Neutrophil (primary cell): Measurements from ENCODE around the gene TEAD1.

Experiments
- H3K27ac ChIP-seq: fragments of 200-600 bp; sonication (generic); 2 replicates; pipeline ENCODE4 v1.5.1; 2016; ENCODE audit warnings: mild to moderate bottlenecking, moderate library complexity
- H3K27me3 ChIP-seq: fragments of 200-600 bp; sonication (generic); 2 replicates; pipeline ENCODE4 v1.6.0; 2016; ENCODE audit warnings: mild to moderate bottlenecking
- H3K36me3 ChIP-seq: fragments of 200-600 bp; sonication (generic); 2 replicates; pipeline ENCODE4 v1.5.1; 2017
- H3K4me1 ChIP-seq, 2 experiments: fragments of 200-600 bp in 1 of 2; sonication (generic) in 1 of 2; 1 replicate in 1 of 2; 2 replicates in 1 of 2; pipeline versions ENCODE4 v1.5.1 to v1.6.1; 2013 to 2016; ENCODE audit warnings: low read depth in 1 of 2, low read length in 1 of 2, mild to moderate bottlenecking in 1 of 2, moderate library complexity in 1 of 2; ENCODE audit not compliant: control insufficient read depth in 1 of 2, insufficient read depth in 1 of 2
- H3K4me3 ChIP-seq, 2 experiments: fragments of 200-600 bp in 1 of 2; sonication (generic) in 1 of 2; 1 replicate in 1 of 2; 2 replicates in 1 of 2; pipeline ENCODE4 v1.5.1; 2013 to 2016; ENCODE audit warnings: low read depth in 1 of 2, low read length in 1 of 2, mild to moderate bottlenecking in 1 of 2, moderate library complexity in 1 of 2
- H3K9me3 ChIP-seq: fragments of 200-600 bp; sonication (generic); 2 replicates; pipeline ENCODE4 v1.5.1; 2016
- CTCF ChIP-seq: fragments of 200-600 bp; sonication (generic); IDR thresholded peaks from 2 replicates; pipeline ENCODE4 v1.5.1; 2016; ENCODE audit warnings: antibody characterized with exemption

TEAD1 gene

GRCh38 chr11:12811861-12812260 lies 137.6 kb downstream of the TEAD1 start:
- H3K27ac ChIP-seq, result no peak overlapping the region
- no peaks in the 10 kb centered on the region for H3K4me1 ChIP-seq
- no peak for TF ChIP-seq CTCF
- H3K9me3 ChIP-seq, result no peaks in the 10 kb centered on the region
- H3K36me3 ChIP-seq, result no peaks in the 10 kb centered on the region
- no peak overlapping the region for H3K4me3 ChIP-seq
- H3K27me3 ChIP-seq, result peaks cover 22% of the 10 kb centered on the region

GRCh38 chr11:12812849-12813248 lies 138.6 kb downstream of the TEAD1 start:
- H3K36me3 ChIP-seq, result no peaks in the 10 kb centered on the region
- no peaks in the 10 kb centered on the region for H3K9me3 ChIP-seq
- TF ChIP-seq CTCF, result no peak
- H3K4me1 ChIP-seq, result no peaks in the 10 kb centered on the region
- H3K27me3 ChIP-seq, result peaks cover 29% of the 10 kb centered on the region
- no peak overlapping the region for H3K27ac ChIP-seq
- no peak overlapping the region for H3K4me3 ChIP-seq

- H3K4me1 ChIP-seq, result no peaks in the 10 kb centered on the region
Observed at GRCh38 chr11:12813371-12814225, 139.4 kb downstream of the TEAD1 start.

GRCh38 chr11:12815129-12815480 lies 140.9 kb downstream of the TEAD1 start:
- Histone ChIP-seq H3K27ac (no peak overlapping the region), H3K9me3 (no peaks in the 10 kb centered on the region), H3K36me3 (no peaks in the 10 kb centered on the region), H3K27me3 (peaks cover 29% of the 10 kb centered on the region), H3K4me1 (no peaks in the 10 kb centered on the region), H3K4me3 (no peak overlapping the region)
- no peak for TF ChIP-seq CTCF

More at GRCh38 chr11:12813371-12814225, 139.4 kb downstream of the TEAD1 start:
- Histone ChIP-seq H3K27me3 (peaks cover 29% of the 10 kb centered on the region), H3K9me3 (no peaks in the 10 kb centered on the region), H3K36me3 (no peaks in the 10 kb centered on the region), H3K4me3 (no peak overlapping the region), H3K27ac (no peak overlapping the region)
- no peak for TF ChIP-seq CTCF

- no peaks in the 10 kb centered on the region for H3K9me3 ChIP-seq
- H3K27me3 ChIP-seq, result peaks cover 29% of the 10 kb centered on the region
- H3K27ac ChIP-seq, result no peak overlapping the region
- no peak for TF ChIP-seq CTCF
- H3K4me3 ChIP-seq, result no peak overlapping the region
- H3K36me3 ChIP-seq, result no peaks in the 10 kb centered on the region
- H3K4me1 ChIP-seq, result no peaks in the 10 kb centered on the region
Observed at GRCh38 chr11:12815931-12816494, 141.8 kb downstream of the TEAD1 start.
